ENCODE data around the gene FAF2. TPM values are rescaled to one million over a fixed set of nuclear protein-coding genes. Genes with fewer than 3 reads are reported as not detected.

Gene FAF2
- total and polyA plus RNA-seq, 10 of the 15 experiments (the other 5 are each of a cell fraction or from before 2014, with no cell fraction given): 19.0 to 45.1 (median 35.6) TPM

GRCh38 chr5:176540476-176540899 is 92.3 kb downstream of the FAF2 start (continued):
- TF ChIP-seq, protein P1, sequence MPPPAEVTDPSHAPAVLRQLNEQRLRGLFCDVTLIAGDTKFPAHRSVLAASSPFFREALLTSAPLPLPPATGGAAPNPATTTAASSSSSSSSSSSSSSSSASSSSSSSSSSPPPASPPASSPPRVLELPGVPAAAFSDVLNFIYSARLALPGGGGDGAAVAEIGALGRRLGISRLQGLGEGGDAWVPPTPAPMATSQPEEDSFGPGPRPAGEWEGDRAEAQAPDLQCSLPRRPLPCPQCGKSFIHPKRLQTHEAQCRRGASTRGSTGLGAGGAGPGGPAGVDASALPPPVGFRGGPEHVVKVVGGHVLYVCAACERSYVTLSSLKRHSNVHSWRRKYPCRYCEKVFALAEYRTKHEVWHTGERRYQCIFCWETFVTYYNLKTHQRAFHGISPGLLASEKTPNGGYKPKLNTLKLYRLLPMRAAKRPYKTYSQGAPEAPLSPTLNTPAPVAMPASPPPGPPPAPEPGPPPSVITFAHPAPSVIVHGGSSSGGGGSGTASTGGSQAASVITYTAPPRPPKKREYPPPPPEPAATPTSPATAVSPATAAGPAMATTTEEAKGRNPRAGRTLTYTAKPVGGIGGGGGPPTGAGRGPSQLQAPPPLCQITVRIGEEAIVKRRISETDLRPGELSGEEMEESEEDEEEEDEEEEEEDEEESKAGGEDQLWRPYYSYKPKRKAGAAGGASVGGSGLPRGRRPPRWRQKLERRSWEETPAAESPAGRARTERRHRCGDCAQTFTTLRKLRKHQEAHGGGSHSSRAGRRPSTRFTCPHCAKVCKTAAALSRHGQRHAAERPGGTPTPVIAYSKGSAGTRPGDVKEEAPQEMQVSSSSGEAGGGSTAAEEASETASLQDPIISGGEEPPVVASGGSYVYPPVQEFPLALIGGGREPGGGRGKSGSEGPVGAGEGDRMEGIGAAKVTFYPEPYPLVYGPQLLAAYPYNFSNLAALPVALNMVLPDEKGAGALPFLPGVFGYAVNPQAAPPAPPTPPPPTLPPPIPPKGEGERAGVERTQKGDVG (CRISPR knock-in tag; IDR thresholded peaks at IDR 0.05): no peak
- TF ChIP-seq NR2C1 (IDR thresholded peaks at IDR 0.05) (no peak), POLR2A (IDR thresholded peaks at IDR 0.05; ENCODE audit: low read depth, low read length) (no peak), PAX5 (IDR thresholded peaks at IDR 0.05; ENCODE audit: borderline replicate concordance, low read depth, low read length) (no peak), TARDBP (IDR thresholded peaks at IDR 0.05; ENCODE audit: borderline replicate concordance) (no peak)
- TF ChIP-seq, protein P2, sequence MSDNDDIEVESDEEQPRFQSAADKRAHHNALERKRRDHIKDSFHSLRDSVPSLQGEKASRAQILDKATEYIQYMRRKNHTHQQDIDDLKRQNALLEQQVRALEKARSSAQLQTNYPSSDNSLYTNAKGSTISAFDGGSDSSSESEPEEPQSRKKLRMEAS (IDR thresholded peaks at IDR 0.05; ENCODE audit: low read depth, low read length): no peak
- TF ChIP-seq, protein P3, sequence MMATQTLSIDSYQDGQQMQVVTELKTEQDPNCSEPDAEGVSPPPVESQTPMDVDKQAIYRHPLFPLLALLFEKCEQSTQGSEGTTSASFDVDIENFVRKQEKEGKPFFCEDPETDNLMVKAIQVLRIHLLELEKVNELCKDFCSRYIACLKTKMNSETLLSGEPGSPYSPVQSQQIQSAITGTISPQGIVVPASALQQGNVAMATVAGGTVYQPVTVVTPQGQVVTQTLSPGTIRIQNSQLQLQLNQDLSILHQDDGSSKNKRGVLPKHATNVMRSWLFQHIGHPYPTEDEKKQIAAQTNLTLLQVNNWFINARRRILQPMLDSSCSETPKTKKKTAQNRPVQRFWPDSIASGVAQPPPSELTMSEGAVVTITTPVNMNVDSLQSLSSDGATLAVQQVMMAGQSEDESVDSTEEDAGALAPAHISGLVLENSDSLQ (IDR thresholded peaks at IDR 0.05): no peak
- TF ChIP-seq, protein P4, sequence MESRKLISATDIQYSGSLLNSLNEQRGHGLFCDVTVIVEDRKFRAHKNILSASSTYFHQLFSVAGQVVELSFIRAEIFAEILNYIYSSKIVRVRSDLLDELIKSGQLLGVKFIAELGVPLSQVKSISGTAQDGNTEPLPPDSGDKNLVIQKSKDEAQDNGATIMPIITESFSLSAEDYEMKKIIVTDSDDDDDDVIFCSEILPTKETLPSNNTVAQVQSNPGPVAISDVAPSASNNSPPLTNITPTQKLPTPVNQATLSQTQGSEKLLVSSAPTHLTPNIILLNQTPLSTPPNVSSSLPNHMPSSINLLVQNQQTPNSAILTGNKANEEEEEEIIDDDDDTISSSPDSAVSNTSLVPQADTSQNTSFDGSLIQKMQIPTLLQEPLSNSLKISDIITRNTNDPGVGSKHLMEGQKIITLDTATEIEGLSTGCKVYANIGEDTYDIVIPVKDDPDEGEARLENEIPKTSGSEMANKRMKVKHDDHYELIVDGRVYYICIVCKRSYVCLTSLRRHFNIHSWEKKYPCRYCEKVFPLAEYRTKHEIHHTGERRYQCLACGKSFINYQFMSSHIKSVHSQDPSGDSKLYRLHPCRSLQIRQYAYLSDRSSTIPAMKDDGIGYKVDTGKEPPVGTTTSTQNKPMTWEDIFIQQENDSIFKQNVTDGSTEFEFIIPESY (IDR thresholded peaks at IDR 0.05): no peak

Data from GM12878 (cell line).